Smooth muscle cell of the brain vasculature (primary cell): ENCODE data around the gene PUS1.

Source experiments
- DNase-seq: peaks from one replicate; pipeline ENCODE4 v3.0.0-alpha.2; 2012; ENCODE audit warnings: low read depth, low spot score

Gene PUS1

DNA sequence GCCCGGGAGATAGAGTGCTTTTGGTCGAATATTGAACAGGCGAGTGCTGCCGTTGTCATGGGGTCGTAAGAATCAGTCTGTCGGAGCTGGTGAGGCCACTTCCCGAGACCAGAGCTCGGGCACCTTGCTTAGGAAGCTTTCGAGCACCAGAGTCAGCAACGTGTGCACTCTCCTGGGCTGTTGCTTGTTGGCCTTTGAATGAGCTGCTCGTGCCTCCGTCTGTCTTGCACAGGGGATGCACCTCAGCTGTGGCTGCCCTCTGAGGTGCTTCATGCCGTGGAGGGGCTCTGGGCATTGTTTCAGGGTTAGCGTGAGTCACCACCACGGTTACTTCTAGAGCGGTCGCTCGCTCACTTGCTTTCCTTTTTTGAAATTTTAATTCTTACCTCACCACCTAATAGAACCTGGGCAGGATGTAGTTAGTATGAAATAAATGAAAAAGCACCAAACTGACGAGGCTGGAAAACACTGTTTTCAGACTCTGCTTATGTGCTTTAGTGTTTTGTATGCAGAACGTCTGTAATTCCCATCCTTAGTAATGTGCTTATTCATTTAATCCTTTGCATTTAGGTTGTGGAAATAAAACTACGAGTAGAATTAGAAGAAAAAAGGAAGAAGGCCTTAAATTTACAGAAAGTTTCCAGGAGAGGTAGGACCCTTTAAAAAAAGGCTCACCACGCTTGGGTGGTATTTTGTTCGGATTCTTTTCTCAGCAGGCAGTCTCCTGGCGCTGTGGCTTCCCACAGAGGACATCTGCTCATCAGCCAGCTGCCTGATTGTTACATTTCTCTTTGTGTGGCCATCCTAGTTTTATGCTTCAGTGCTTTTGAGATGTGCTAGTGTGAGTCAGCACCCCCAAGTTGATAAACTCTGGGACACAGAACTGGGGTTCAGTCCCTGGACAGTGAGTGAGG, 61.2 kb downstream of the PUS1 start:
- DNase-seq, result peak; percentile 39

DNA sequence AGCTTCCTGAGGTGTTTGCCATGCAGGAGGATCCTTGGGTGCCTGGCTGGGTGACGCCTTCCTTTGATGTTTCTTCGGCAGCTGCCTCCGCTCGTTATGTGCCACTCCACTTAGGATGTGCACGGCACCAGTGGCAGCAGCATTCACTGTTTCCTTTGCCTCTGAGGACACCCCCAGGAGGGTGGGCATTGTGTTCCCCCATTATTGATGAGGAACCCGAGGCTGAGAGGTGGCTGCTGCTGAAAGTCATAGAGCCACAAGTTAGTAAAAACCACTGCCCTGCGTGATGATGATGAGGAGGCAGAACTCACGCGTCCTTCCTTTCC, 61.9 kb downstream of the PUS1 start:
- DNase-seq, result no peak

GRCh38 chr12:131991816-131992430, 62.8 kb downstream of the PUS1 start:
- DNase-seq, result no peak

GRCh38 chr12:131994589-131994988, 65.5 kb downstream of the PUS1 start:
- no peak for DNase-seq
